ENCODE data around the gene YY1.

- TF ChIP-seq REST (IDR thresholded peaks at IDR 0.05; ENCODE audit: insufficient read depth in 1 of 2, low read depth in 2 of 2, low read length in 2 of 2) = no peak
- TF ChIP-seq SIN3A (IDR thresholded peaks at IDR 0.05; ENCODE audit: borderline replicate concordance, insufficient read depth, low read length) = no peak
- no peak for TF ChIP-seq TAF1 (IDR thresholded peaks at IDR 0.05; ENCODE audit: borderline replicate concordance, insufficient read depth, low read length)
- no peak for TF ChIP-seq POLR2AphosphoS5 (IDR thresholded peaks at IDR 0.05; ENCODE audit: low read depth, low read length)
- TF ChIP-seq FOXP2 (optimal IDR thresholded peaks at IDR 0.05; ENCODE audit: borderline replicate concordance, extremely low read depth, extremely low read length, insufficient read depth) = no peak
These were observed 35.3 kb downstream of the YY1 start for GRCh38 chr14:100274250-100274649.

All from PFSK-1 (cell line).